DLD1 (cell line): ENCODE results near the gene JAK3.
"Not testable (repeated sequence)": the region's sequence is repeated elsewhere in the genome, so short reads cannot be mapped to it uniquely, and the experiment has no call there.

Source experiments
- in situ Hi-C: cut with HindIII; loops from 2 replicates; pipeline ENCODE4 v1.10.0; 2017; ENCODE audit warnings: low sequenced_read_pairs

JAK3 gene

DNA sequence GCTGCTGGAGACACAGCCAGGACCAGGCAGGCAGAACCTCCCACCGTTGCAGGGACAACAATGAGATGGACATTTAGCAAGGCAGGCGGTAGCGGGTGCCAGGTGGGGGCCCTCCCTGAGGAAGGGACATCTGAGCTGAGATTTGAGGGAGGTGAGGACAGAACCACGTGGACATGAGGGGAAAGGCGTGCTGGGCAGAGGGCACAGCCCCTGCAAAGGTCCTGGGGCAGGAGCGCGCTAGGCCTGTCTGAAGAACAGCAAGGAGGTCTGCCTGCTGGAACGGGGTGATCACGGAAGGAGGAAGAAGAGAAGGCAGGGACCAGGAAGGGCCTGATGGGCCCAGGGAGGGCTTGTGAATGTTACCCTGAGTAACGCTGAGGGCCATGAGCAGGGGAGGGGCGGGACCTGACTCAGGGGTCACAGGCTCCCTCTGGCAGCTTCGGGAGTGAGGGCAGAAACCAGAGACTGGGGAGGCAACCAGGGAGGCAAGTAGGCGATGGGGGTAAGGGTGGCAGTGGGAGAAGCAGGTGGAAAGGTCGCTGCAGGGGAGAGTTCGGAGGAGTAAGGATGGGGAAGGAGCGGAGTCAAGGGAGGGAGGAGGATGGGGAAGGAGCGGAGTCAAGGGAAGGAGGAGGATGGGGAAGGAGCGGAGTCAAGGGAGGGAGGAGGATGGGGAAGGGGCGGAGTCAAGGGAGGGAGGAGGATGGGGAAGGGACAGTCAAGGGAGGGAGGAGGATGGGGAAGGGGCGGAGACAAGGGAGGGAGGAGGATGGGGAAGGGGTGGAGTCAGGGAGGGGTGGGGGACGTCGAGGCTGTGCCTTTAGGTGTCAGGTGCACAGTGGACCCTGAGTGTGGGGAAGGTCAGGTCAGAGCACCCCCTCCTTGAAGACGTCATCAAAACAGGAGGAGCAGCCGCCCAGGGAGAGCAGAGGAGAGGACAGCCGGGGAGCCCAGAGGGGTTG is 68.5 kb downstream of the JAK3 start:
- in situ Hi-C loops, result no loop called here

DNA sequence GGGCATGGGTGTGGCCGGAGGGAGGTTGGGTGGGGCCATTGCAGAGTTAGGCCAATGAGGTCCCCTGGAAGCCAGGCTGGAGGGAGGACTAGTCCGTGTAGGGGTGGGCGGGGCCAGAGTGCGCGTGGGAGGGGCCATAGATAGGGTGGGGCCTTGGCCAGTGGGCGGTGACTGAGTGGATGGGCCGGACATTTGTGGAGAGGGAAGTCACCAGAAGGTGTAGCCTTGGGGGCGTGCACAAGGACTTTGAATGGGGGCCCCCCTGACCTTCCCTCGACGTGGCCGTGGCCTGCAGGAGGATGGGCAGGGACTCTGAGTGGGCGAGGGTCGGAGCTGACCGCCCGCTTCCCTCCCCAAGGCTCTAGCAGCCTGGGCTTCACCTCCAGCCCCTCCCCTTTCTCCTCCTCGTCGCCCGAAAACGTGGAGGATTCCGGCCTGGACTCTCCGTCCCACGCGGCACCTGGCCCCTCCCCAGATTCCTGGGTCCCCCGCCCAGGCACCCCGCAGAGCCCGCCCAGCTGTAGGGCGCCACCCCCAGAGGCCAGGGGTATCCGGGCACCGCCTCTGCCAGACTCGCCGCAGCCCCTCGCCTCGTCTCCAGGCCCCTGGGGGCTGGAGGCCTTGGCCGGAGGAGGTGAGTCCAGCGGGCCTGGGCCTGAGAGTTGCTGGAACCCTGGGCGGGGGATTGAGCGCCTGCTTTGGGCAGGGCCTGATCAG is 69.4 kb downstream of the JAK3 start:
- in situ Hi-C loops, result no loop called here

DNA sequence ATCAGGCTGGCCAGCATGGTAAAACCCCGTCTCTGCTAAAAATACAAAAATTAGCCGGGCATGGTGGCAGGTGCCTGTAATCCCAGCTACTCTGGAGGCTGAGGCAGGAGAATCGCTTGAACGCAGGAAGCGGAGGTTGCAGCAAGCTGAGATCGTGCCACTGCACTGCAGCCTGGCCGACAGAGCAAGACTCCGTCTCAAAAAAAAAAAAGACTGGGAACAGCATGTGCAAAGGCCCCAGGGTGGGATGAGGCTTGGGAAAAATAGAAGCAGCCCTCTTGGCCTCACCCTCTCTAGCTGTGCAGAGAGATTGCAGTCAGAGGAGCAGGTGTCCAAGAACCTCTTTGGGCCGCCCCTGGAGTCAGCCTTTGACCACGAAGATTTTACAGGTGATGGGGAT is 69.9 kb downstream of the JAK3 start:
- in situ Hi-C loops, result not testable (repeated sequence)

DNA sequence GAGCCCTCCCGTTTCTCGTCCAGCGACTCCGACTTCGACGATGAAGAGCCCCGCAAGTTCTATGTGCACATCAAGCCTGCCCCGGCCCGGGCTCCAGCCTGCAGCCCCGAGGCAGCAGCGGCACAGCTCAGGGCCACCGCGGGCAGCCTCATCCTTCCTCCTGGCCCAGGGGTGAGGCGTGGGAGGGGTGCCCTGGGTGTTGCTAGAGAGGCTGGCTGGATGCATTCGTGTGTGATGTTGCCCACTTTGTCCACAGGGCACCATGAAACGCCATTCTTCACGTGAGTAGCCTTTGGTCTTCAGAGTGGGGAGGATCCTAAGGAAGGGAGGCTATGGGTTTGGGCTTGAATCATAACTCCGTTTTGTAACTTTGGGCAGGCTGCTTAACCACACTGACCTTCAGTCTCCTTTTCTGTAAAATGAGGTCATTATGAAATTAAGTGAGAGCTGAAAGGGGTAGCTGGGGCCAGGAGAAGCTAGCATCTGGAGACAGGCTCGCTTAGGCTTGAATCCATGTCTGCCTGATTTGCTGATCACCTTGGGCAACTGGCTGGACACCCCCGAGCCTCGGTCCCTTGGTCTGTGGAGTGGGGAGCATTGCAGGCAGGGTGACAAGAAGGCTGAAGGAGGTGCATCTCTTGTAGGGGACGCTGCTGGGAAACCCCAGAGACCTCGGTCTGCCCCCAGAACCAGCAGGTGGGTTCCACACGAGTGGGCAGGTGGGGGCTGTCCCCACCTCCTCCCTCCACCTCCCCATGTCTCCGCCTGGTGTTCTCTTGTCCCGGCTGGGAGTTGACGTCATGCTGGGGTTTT is 71.6 kb downstream of the JAK3 start:
- in situ Hi-C loops, result no loop called here

DNA sequence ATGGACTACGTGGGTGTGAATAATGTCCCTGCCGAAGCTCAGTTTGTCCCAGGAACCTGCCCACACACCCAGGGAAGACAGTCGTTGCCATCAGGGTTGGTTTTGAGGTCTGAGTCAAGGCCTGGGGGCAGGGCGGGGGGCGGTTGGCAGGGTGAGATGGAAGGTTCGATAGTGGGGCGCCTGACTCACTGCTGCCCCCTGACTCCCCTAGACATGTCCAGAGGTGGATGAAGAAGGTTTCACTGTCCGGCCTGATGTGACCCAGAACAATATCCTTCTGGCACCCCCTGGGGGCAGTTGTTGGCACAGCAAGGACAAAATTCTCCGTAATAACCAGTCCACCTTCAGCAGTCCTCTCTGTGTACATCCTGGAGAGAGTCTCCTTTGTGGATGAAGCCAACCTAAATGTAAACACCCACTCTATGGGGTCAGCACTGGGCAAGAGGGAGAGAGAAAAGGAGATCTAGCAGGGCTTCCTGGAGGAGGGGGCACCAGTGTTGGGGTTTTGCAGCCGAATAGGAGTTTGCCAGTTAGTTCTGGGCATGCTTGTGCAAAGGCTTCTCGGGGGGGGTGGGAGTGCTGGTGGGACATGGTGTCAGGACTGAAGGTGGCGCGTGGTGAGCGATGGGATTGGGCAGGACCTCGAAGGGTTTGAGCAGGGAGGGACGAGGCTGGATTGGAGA is 72.4 kb downstream of the JAK3 start:
- in situ Hi-C loops, result no loop called here
